IMR-90 (cell line): ENCODE results near the gene KRTAP5-10. TPM values are rescaled to one million over a fixed set of nuclear protein-coding genes. Genes with fewer than 3 reads are reported as not detected.
A peak's percentile ranks its signal among the peaks of the same experiment; 100 is the strongest.

Source experiments
- ATAC-seq: fragments of 200-7000 bp; cut with Tn5 transposase; 2 replicates; pipeline ENCODE4 v1.9.1; 2020; ENCODE audit warnings: low read depth, mild to moderate bottlenecking, moderate library complexity
- Bru-seq: library from RNA; stranded (reverse); fragments of 400-500 nt; gene quantifications from one replicate; lab custom pipeline; 2021; lab: Mats Ljungman, UMichigan
- BruChase-seq, 2 experiments: library from RNA; stranded (reverse); fragments of 400-500 nt; gene quantifications; one replicate each; lab custom pipeline; 2021; lab: Mats Ljungman, UMichigan
- BruUV-seq: library from RNA; stranded (reverse); fragments of 400-500 nt; replicated peaks from 2 replicates; lab custom pipeline; 2021; lab: Mats Ljungman, UMichigan
- CTCF ChIA-PET: fragments of 300-600 bp; formaldehyde crosslinking; extraction: SDS; loops from one replicate; lab custom pipeline; 2021; ENCODE audit warnings: antibody characterized with exemption; lab: Yijun Ruan, JAX
- POLR2A ChIA-PET: fragments of 300-600 bp; sonication (Branson Sonifier 250); formaldehyde crosslinking; loops from one replicate; lab custom pipeline; 2022; ENCODE audit warnings: antibody characterized with exemption; ENCODE audit not compliant: unreplicated experiment; lab: Charles Lee
- DNase-seq: peaks from one replicate; pipeline ENCODE4 v3.0.0; 2013
- H2AFZ ChIP-seq: replicated peaks from 2 replicates; pipeline ENCODE3; 2013; ENCODE audit warnings: low read length, mild to moderate bottlenecking; ENCODE audit not compliant: poor library complexity
- H2AK5ac ChIP-seq: 2 replicates; pipeline ENCODE4 v1.6.1; 2013; ENCODE audit warnings: low read depth, low read length, inconsistent platforms
- H2AK9ac ChIP-seq: replicated peaks from 2 replicates; pipeline ENCODE3; 2013; ENCODE audit warnings: mild to moderate bottlenecking, low read depth, low read length, moderate library complexity; ENCODE audit not compliant: poor library complexity
- H2BK120ac ChIP-seq: 2 replicates; pipeline ENCODE4 v1.6.1; 2013; ENCODE audit warnings: low read depth, low read length, inconsistent platforms
- H2BK15ac ChIP-seq: 3 replicates; pipeline ENCODE4 v1.6.1; 2013; ENCODE audit warnings: low read depth, low read length, inconsistent platforms
- H2BK20ac ChIP-seq: 2 replicates; pipeline ENCODE4 v1.6.1; 2013; ENCODE audit warnings: low read depth, mild to moderate bottlenecking, inconsistent platforms, low read length, moderate library complexity
- H2BK5ac ChIP-seq: 2 replicates; pipeline ENCODE4 v1.6.1; 2013; ENCODE audit warnings: mild to moderate bottlenecking, low read depth, low read length, inconsistent platforms; ENCODE audit not compliant: poor library complexity, severe bottlenecking
- H3K14ac ChIP-seq: replicated peaks from 2 replicates; pipeline ENCODE4 v1.6.1; 2013; ENCODE audit warnings: low read depth, low read length, inconsistent platforms
- H3K18ac ChIP-seq: 2 replicates; pipeline ENCODE4 v1.6.1; 2013; ENCODE audit warnings: low read depth, low read length, control low read depth
- H3K23ac ChIP-seq: 2 replicates; pipeline ENCODE4 v1.6.1; 2013; ENCODE audit warnings: low read depth, low read length, inconsistent platforms
- H3K27ac ChIP-seq: 2 replicates; pipeline ENCODE4 v1.5.1; 2013; ENCODE audit warnings: mild to moderate bottlenecking, control low read depth, low read length; ENCODE audit not compliant: insufficient read depth
- H3K27me3 ChIP-seq: 2 replicates; pipeline ENCODE4 v1.6.1; 2013; ENCODE audit warnings: low read length; ENCODE audit not compliant: control insufficient read depth, insufficient read depth
- H3K36me3 ChIP-seq: 2 replicates; pipeline ENCODE4 v1.6.1; 2013; ENCODE audit warnings: low read length, mixed read lengths; ENCODE audit not compliant: control insufficient read depth, insufficient read depth
- H3K4ac ChIP-seq: 2 replicates; pipeline ENCODE4 v1.6.1; 2013; ENCODE audit warnings: low read depth, low read length, inconsistent platforms
- H3K4me1 ChIP-seq: 2 replicates; pipeline ENCODE4 v1.6.1; 2013; ENCODE audit warnings: low read length, mixed read lengths; ENCODE audit not compliant: control insufficient read depth, insufficient read depth
- H3K4me2 ChIP-seq: 2 replicates; pipeline ENCODE4 v1.6.1; 2013; ENCODE audit warnings: low read depth, mild to moderate bottlenecking, control low read depth, low read length, moderate library complexity
- H3K4me3 ChIP-seq: 2 replicates; pipeline ENCODE4 v1.5.1; 2013; ENCODE audit warnings: low read depth, mild to moderate bottlenecking, control low read depth, low read length, moderate library complexity; ENCODE audit not compliant: insufficient read depth
- H3K56ac ChIP-seq: 2 replicates; pipeline ENCODE4 v1.6.1; 2013; ENCODE audit warnings: low read length, inconsistent platforms; ENCODE audit not compliant: insufficient read depth; ENCODE audit errors: extremely low read depth
- H3K79me1 ChIP-seq, 2 experiments: 2 replicates each; pipeline ENCODE4 v1.6.1; 2013; ENCODE audit warnings: low read length in 2 of 2, inconsistent platforms in 1 of 2, low read depth in 1 of 2
- H3K9ac ChIP-seq: 2 replicates; pipeline ENCODE4 v1.6.1; 2013; ENCODE audit warnings: low read depth, low read length, control low read depth
- H3K9me1 ChIP-seq: 2 replicates; pipeline ENCODE4 v1.6.1; 2013; ENCODE audit warnings: low read length, inconsistent platforms; ENCODE audit not compliant: insufficient read depth
- H3K9me3 ChIP-seq: 2 replicates; pipeline ENCODE4 v1.6.1; 2013; ENCODE audit warnings: low read length; ENCODE audit not compliant: control insufficient read depth, insufficient read depth
- H4K20me1 ChIP-seq: 2 replicates; pipeline ENCODE4 v1.6.1; 2013; ENCODE audit warnings: low read length, inconsistent platforms; ENCODE audit not compliant: insufficient read depth
- H4K5ac ChIP-seq: 2 replicates; pipeline ENCODE4 v1.6.1; 2013; ENCODE audit warnings: mild to moderate bottlenecking, low read depth, low read length, control low read depth
- H4K8ac ChIP-seq, 2 experiments: 2 replicates each; pipeline ENCODE4 v1.6.1; 2013; ENCODE audit warnings: low read depth in 2 of 2, low read length in 2 of 2, control low read depth in 1 of 2, inconsistent platforms in 1 of 2
- H4K91ac ChIP-seq: 2 replicates; pipeline ENCODE4 v1.6.1; 2013; ENCODE audit warnings: low read depth, low read length, inconsistent platforms; ENCODE audit not compliant: insufficient read depth
- CEBPB ChIP-seq: IDR thresholded peaks from 2 replicates; pipeline ENCODE4 v1.6.1; 2012; ENCODE audit warnings: low read depth, low read length, improper control_type of control experiment
- MXI1 ChIP-seq: IDR thresholded peaks from 2 replicates; pipeline ENCODE4 v1.6.1; 2012; ENCODE audit warnings: low read depth, mild to moderate bottlenecking, low read length, moderate library complexity, borderline replicate concordance
- POLR2A ChIP-seq: IDR thresholded peaks from 2 replicates; pipeline ENCODE4 v1.6.1; 2012; ENCODE audit warnings: mild to moderate bottlenecking, low read depth, low read length
- RAD21 ChIP-seq: IDR thresholded peaks from 2 replicates; pipeline ENCODE4 v1.6.1; 2012; ENCODE audit warnings: low read length, improper control_type of control experiment
- WGBS, 2 experiments: methylation state at CpG; one replicate each; pipeline versions ENCODE4 v1.1.5 to v1.1.7; 2013; ENCODE audit warnings: missing lambda C conversion rate in 2 of 2; ENCODE audit not compliant: insufficient read length in 1 of 2; ENCODE audit errors: extremely low coverage in 2 of 2; 5-methylcytosine and 5-hydroxymethylcytosine counted together
- dilution Hi-C: fragments of 300-500 bp; cut with HindIII; formaldehyde crosslinking; loops from one replicate; pipeline ENCODE4 v1.14.3; 2018; ENCODE audit warnings: low sequenced_read_pairs; ENCODE audit not compliant: unreplicated experiment
- in situ Hi-C: fragments of 300-500 bp; cut with MboI; formaldehyde crosslinking; loops from 3 replicates; pipeline ENCODE4 v1.14.3; 2019; ENCODE audit warnings: low sequenced_read_pairs, inconsistent platforms, mixed read lengths
- intact Hi-C: fragments of 100-400 bp; cut with micrococcal nuclease; formaldehyde crosslinking; loops from 2 replicates; pipeline ENCODE4 v1.10.0; 2022
- long read RNA-seq: library from polyadenylated mRNA; unstranded; transcript quantifications from one replicate; pipeline ENCODE4 v2.0.0, GENCODE V29; 2021; ENCODE audit not compliant: unreplicated experiment
- polyA plus RNA-seq, 3 experiments: library from polyadenylated mRNA; depleted of rRNA; stranded (reverse); fragments of >200 nt; gene quantifications; 2 replicates each; pipeline ENCODE4 v1.2.3, GENCODE V29; 2012; ENCODE audit warnings: low replicate concordance in 1 of 3
- total RNA-seq: library from RNA; depleted of rRNA; stranded (reverse); fragments of >200 nt; gene quantifications from 2 replicates; pipeline ENCODE4 v1.2.3, GENCODE V29; 2012; rRNA removed
- TF ChIP-seq, protein P1 (sequence below): fragments of 150-350 bp; IDR thresholded peaks from 2 replicates; pipeline ENCODE4 v1.6.1; 2016; ENCODE audit warnings: low read depth, mild to moderate bottlenecking, low read length, moderate library complexity, borderline replicate concordance

Gene KRTAP5-10, protein sequence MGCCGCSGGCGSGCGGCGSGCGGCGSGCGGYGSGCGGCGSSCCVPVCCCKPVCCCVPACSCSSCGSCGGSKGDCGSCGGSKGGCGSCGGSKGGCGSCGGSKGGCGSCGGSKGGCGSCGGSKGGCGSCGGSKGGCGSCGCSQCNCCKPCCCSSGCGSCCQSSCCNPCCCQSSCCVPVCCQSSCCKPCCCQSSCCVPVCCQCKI
- total RNA-seq (not detected in 2 replicates), polyA plus RNA-seq (2012; rRNA removed) (not detected in 2 replicates), Bru-seq, nascent RNA (percentile 19 among the genes with signal in this experiment), BruChase-seq, experiment 1, labeled RNA remaining after a 6-hour chase (not detected), BruChase-seq, experiment 2, labeled RNA remaining after a 2-hour chase (percentile 31 among the genes with signal in this experiment)
- polyA plus RNA-seq (2012; cell fraction: cytosol; rRNA removed), result 0.04 and 0.08 TPM in 2 replicates
- polyA plus RNA-seq (2012; cell fraction: nucleus; rRNA removed; ENCODE audit: low replicate concordance), result 0.18 and 0.19 TPM in 2 replicates
- long read RNA-seq, result 0 reads

- intact Hi-C loops (no loop called here), dilution Hi-C loops (no loop called here), in situ Hi-C loops (no loop called here)
- Histone ChIP-seq H2BK20ac (no peak within 1 kb of the TSS), H3K4me2 (no peak within 1 kb of the TSS), H4K8ac (no peak within 1 kb of the TSS), H2BK15ac (no peak within 1 kb of the TSS), H3K9ac (no peak within 1 kb of the TSS), H3K56ac (no peak within 1 kb of the TSS), H3K14ac (no peak within 1 kb of the TSS), H3K4ac (no peak within 1 kb of the TSS), H2BK5ac (no peak within 1 kb of the TSS), H4K20me1 (no peaks in the 10 kb centered on the region), H2AK5ac (no peak within 1 kb of the TSS), H3K9me3 (no peaks in the 10 kb centered on the region), H4K91ac (no peak within 1 kb of the TSS), H3K4me1 (no peaks in the 10 kb centered on the region), H4K5ac (no peak within 1 kb of the TSS), H3K18ac (no peak within 1 kb of the TSS), H2BK120ac (no peak within 1 kb of the TSS), H3K4me3 (no peak within 1 kb of the TSS), H3K27me3 (peaks cover 16% of the 10 kb centered on the region), H3K27ac (no peak within 1 kb of the TSS), H3K9me1 (no peaks in the 10 kb centered on the region), H3K36me3 (no peaks in the 10 kb centered on the region), H2AFZ (no peak within 1 kb of the TSS), H3K23ac (no peak within 1 kb of the TSS), H2AK9ac (no peak within 1 kb of the TSS), H3K79me1 (no peaks in the 10 kb centered on the region)
- BruUV-seq, result no TSS peak
- POLR2A ChIA-PET, result no interaction called here
- WGBS, 2 experiments, result no CpG with 5 or more reads among the region's 5 CpGs
- CTCF ChIA-PET, result no interaction called here
- no peak for DNase-seq
- no peak for ATAC-seq
- no peak for TF ChIP-seq MXI1
- TF ChIP-seq, protein P1, sequence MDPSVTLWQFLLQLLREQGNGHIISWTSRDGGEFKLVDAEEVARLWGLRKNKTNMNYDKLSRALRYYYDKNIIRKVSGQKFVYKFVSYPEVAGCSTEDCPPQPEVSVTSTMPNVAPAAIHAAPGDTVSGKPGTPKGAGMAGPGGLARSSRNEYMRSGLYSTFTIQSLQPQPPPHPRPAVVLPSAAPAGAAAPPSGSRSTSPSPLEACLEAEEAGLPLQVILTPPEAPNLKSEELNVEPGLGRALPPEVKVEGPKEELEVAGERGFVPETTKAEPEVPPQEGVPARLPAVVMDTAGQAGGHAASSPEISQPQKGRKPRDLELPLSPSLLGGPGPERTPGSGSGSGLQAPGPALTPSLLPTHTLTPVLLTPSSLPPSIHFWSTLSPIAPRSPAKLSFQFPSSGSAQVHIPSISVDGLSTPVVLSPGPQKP, result no peak
- no peak for TF ChIP-seq POLR2A
- TF ChIP-seq RAD21, result no peak
- TF ChIP-seq CEBPB, result no peak
Observed at GRCh38 chr11:71565263-71565662, at the start of gene KRTAP5-10. TSS of gene KRTAP5-10 (plus strand) at chr11:71565563. CDS start at chr11:71565588, 25 bp downstream.
